OCI-LY7 (cell line): Measurements from ENCODE around the gene C15orf39. TPM values are rescaled to one million over a fixed set of nuclear protein-coding genes. Genes with fewer than 3 reads are reported as not detected.

Source experiments
- BruUV-seq: library from RNA; stranded (reverse); fragments of 400-500 nt; replicated peaks from 2 replicates; lab custom pipeline; 2021; lab: Mats Ljungman, UMichigan
- CTCF ChIA-PET: fragments of 300-600 bp; sonication (Branson Sonifier 250); formaldehyde crosslinking; loops from one replicate; lab custom pipeline; 2022; ENCODE audit warnings: antibody characterized with exemption; ENCODE audit not compliant: unreplicated experiment; lab: Charles Lee
- POLR2A ChIA-PET: fragments of 300-600 bp; sonication (Branson Sonifier 250); formaldehyde crosslinking; loops from one replicate; lab custom pipeline; 2022; ENCODE audit warnings: antibody characterized with exemption; lab: Charles Lee
- DNase-seq: peaks from one replicate; pipeline ENCODE4 v3.0.0-alpha.2; 2015; ENCODE audit warnings: low spot score
- H2AFZ ChIP-seq: fragments of 200-600 bp; sonication (generic), shearing (Covaris generic); 2 replicates; pipeline ENCODE4 v1.6.1; 2014; ENCODE audit warnings: mild to moderate bottlenecking, antibody characterized with exemption, low read length, moderate library complexity
- H3K27ac ChIP-seq: fragments of 200-600 bp; sonication (generic); 2 replicates; pipeline ENCODE4 v1.5.1; 2014; ENCODE audit warnings: mixed run types, low read depth, mild to moderate bottlenecking, moderate library complexity, low read length, inconsistent platforms; ENCODE audit not compliant: poor library complexity, severe bottlenecking
- H3K36me3 ChIP-seq: fragments of 200-600 bp; sonication (generic); 2 replicates; pipeline ENCODE4 v1.6.1; 2014; ENCODE audit warnings: mild to moderate bottlenecking, antibody characterized with exemption, low read length, moderate library complexity, mixed read lengths; ENCODE audit not compliant: insufficient read depth
- H3K4me1 ChIP-seq: fragments of 200-600 bp; sonication (generic); 2 replicates; pipeline ENCODE4 v1.5.1; 2014; ENCODE audit warnings: mild to moderate bottlenecking, low read length; ENCODE audit not compliant: insufficient read depth, poor library complexity, severe bottlenecking
- H3K4me2 ChIP-seq: fragments of 200-600 bp; sonication (generic); 2 replicates; pipeline ENCODE4 v1.6.1; 2014; ENCODE audit warnings: mild to moderate bottlenecking, low read length
- H3K4me3 ChIP-seq: fragments of 200-600 bp; sonication (generic); 2 replicates; pipeline ENCODE4 v1.5.1; 2014; ENCODE audit warnings: mild to moderate bottlenecking, low read depth, low read length; ENCODE audit not compliant: poor library complexity, severe bottlenecking
- H3K79me2 ChIP-seq: fragments of 200-600 bp; sonication (generic); 2 replicates; pipeline ENCODE4 v1.6.1; 2016; ENCODE audit warnings: low read depth, mild to moderate bottlenecking, low read length, moderate library complexity, mixed read lengths; ENCODE audit not compliant: insufficient read depth
- H3K9me2 ChIP-seq: fragments of 200-600 bp; sonication (generic); 2 replicates; pipeline ENCODE4 v1.6.1; 2016; ENCODE audit warnings: mild to moderate bottlenecking, low read length, mixed read lengths; ENCODE audit not compliant: insufficient read depth
- H3K9me3 ChIP-seq: fragments of 200-600 bp; sonication (generic); 2 replicates; pipeline ENCODE4 v1.6.1; 2014; ENCODE audit warnings: mild to moderate bottlenecking, mixed run types, low read length, mixed read lengths
- H4K20me1 ChIP-seq: fragments of 200-600 bp; sonication (generic); 2 replicates; pipeline ENCODE4 v1.6.1; 2014; ENCODE audit warnings: mild to moderate bottlenecking, antibody characterized with exemption, low read length, moderate library complexity, mixed read lengths; ENCODE audit not compliant: insufficient read depth
- EZH2phosphoT487 ChIP-seq: fragments of 200-600 bp; sonication (generic); IDR thresholded peaks from 2 replicates; pipeline ENCODE4 v1.6.1; 2018; ENCODE audit warnings: low read depth, borderline replicate concordance, mild to moderate bottlenecking, mixed run types, antibody characterized with exemption, low read length, moderate library complexity, mixed read lengths
- intact Hi-C: fragments of 100-400 bp; cut with micrococcal nuclease; formaldehyde crosslinking; loops from one replicate; pipeline ENCODE4 v1.10.0; 2022; ENCODE audit not compliant: unreplicated experiment
- total RNA-seq, 2 experiments: library from RNA; depleted of rRNA in 1 of 2; stranded (reverse); fragments of >200 nt in 1 of 2; shearing (Covaris generic) in 1 of 2; gene quantifications; 2 replicates each; pipeline ENCODE4 v1.2.3, GENCODE V29; 2014 to 2022
- TF ChIP-seq, protein P1 (sequence below): fragments of 200-600 bp; sonication (generic); conservative IDR thresholded peaks from 2 replicates; pipeline ENCODE4 v1.5.1; 2014; ENCODE audit warnings: mild to moderate bottlenecking, antibody characterized with exemption, low read length, moderate library complexity, mixed read lengths

Gene C15orf39
- total RNA-seq, 2 experiments from 2014 or later, result 26.5 to 50.2 TPM

DNA sequence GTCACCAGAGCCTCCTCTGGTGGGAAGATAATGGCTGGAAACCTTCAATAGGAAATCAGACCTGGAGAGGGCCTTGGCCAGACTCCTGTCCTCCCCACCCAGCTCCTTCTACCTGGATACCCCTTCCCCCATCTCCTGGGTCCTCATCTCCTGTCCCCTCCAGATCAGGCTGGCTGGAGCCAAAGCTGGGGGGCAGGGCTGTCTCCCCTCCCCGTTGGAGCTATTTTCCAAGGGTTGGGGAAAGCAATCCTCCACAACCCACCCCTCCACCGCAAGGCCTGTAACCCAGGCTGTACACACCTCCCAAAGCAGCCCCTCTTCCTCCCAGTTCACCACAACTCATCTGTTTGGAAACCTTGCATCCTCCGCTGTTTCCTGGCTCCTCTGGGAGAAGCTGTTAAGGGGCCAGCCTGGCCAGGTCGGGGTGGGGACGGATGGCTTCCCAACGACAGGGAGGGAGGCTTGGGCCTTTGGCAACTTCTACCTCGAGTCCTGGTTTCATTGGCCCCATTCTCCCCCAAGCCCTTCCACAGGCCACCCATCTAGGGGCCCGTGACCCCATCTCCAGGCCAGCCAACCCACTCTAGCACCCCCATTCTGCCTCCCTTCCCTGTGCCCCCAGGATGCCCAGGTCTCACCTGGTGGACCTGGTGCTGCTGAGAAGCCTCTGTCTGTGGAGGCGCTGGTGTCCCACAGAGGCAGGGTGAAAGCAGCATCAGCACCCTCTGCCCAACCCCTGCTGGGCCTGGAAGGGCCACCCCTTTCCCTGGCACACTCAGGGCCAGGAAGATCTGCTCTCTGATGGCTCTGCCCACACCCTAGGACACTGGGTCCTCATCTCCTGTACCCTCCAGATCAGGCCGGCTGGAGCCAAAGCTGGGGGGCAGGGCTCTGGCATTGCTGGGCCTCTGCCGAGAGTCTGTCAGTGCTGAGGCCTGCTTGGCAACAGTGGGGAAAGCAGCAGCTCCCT lies 34.4 kb downstream of the C15orf39 start:
- Histone ChIP-seq H3K4me3 (no peak overlapping the region), H3K27ac (no peak overlapping the region), H3K9me2 (no peaks in the 10 kb centered on the region), H3K4me1 (no peaks in the 10 kb centered on the region), H2AFZ (no peak overlapping the region), H4K20me1 (no peaks in the 10 kb centered on the region), H3K79me2 (no peaks in the 10 kb centered on the region), H3K36me3 (no peaks in the 10 kb centered on the region), H3K9me3 (no peaks in the 10 kb centered on the region), H3K4me2 (no peak overlapping the region)
- no TSS peak for BruUV-seq
- no peak for TF ChIP-seq EZH2phosphoT487
- TF ChIP-seq, protein P1, sequence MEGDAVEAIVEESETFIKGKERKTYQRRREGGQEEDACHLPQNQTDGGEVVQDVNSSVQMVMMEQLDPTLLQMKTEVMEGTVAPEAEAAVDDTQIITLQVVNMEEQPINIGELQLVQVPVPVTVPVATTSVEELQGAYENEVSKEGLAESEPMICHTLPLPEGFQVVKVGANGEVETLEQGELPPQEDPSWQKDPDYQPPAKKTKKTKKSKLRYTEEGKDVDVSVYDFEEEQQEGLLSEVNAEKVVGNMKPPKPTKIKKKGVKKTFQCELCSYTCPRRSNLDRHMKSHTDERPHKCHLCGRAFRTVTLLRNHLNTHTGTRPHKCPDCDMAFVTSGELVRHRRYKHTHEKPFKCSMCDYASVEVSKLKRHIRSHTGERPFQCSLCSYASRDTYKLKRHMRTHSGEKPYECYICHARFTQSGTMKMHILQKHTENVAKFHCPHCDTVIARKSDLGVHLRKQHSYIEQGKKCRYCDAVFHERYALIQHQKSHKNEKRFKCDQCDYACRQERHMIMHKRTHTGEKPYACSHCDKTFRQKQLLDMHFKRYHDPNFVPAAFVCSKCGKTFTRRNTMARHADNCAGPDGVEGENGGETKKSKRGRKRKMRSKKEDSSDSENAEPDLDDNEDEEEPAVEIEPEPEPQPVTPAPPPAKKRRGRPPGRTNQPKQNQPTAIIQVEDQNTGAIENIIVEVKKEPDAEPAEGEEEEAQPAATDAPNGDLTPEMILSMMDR, result no peak
- ChIA-PET CTCF (no interaction called here), POLR2A (no interaction called here)
- DNase-seq, result no peak
- intact Hi-C loops, result no loop called here

DNA sequence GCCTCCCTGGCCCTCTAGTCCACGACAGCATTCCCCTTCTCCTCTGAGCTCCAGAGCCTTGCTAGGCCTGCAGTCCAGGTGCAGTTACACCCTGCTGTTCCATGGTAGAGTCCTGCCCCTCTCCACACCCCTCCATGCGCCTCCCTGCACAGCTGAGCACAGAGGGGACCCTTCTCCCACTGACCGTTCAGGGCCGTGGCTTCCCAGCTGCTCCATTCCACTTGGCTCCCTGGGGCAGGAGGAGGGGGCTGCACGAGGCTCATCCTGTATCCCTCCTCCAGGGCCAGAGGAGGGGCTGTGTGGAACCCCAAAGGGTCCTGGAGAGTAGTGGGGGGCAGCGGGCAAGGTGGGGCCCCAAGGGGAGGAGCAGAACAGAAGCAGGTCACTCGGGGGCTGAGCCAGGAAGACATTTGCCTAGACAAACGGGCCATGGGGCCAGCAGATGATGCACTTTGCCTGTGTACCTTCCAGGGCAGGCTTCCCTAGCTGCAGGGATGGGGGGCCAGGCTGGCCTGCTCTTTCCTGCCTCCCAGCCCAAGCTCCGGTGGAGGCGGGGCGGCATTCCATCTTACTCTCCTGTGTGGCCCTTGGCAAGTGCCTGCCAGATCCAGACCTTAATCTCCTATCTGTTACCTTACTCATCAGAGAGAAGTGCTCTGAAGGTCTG lies 35.8 kb downstream of the C15orf39 start:
- CTCF ChIA-PET, result no interaction called here

More for the DNA sequence above, 35.8 kb downstream of the C15orf39 start:
- intact Hi-C loops, result no loop called here
- BruUV-seq, result no TSS peak
- H3K27ac ChIP-seq, result no peak overlapping the region
- H4K20me1 ChIP-seq, result no peaks in the 10 kb centered on the region
- no peak overlapping the region for H3K4me2 ChIP-seq
- H3K4me1 ChIP-seq, result no peaks in the 10 kb centered on the region
- no peak overlapping the region for H2AFZ ChIP-seq
- POLR2A ChIA-PET, result no interaction called here
- H3K9me3 ChIP-seq, result no peaks in the 10 kb centered on the region
- no peaks in the 10 kb centered on the region for H3K79me2 ChIP-seq
- DNase-seq, result no peak
- no peak overlapping the region for H3K4me3 ChIP-seq
- TF ChIP-seq, protein P1, result no peak
- TF ChIP-seq EZH2phosphoT487, result no peak
- H3K9me2 ChIP-seq, result no peaks in the 10 kb centered on the region
- H3K36me3 ChIP-seq, result no peaks in the 10 kb centered on the region
